ENCODE data around the gene ETV7. TPM values are rescaled to one million over a fixed set of nuclear protein-coding genes. Genes with fewer than 3 reads are reported as not detected.

The ETV7 gene
- total and polyA plus RNA-seq, 4 donors = 0.17 to 0.84 (median 0.36) TPM

DNA sequence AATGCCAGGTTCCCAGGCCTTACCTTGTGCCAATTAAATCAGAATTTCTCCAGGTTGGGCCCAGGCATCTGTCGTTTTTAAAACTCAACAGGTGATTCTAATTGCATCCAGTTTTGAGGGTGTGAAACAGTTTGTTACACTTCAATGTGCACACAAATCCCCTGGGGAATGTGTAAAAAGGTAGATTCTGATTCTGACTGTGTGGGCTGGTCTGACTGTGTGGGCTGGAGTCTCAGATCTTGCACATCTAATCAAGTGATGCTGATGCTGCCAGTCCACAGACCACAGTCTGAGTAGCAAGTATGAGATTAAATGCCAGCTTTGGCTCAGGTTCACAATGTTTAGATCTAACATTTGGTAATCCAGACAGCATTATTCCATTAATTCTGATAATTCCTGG lies 12.5 kb upstream of the ETV7 start:
- Histone ChIP-seq H3K36me3 (ENCODE audit: control insufficient read depth in 4 of 4, insufficient read depth in 3 of 4, low read depth in 1 of 4, low read length in 3 of 4) (no peaks in the 10 kb centered on the region), H3K4me1 (ENCODE audit: control insufficient read depth in 4 of 4, insufficient read depth in 4 of 4, low read length in 3 of 4) (no peaks in the 10 kb centered on the region), H3K9me3 (ENCODE audit: control insufficient read depth in 4 of 4, low read length in 3 of 4) (no peaks in the 10 kb centered on the region), H3K9ac (ENCODE audit: low read depth in 1 of 2, low read length in 2 of 2) (no peak overlapping the region), H3K27me3 (ENCODE audit: control insufficient read depth in 4 of 4, insufficient read depth in 4 of 4, low read length in 3 of 4) (no peaks in the 10 kb centered on the region), H3K4me3 (ENCODE audit: low read depth in 1 of 3, low read length in 3 of 3) (no peak overlapping the region), H3K27ac (ENCODE audit: low read depth in 1 of 2, low read length in 2 of 2) (no peak overlapping the region)
- 88% methylated on average over 1 of the region's 1 CpG for WGBS
- no peak for DNase-seq (ENCODE audit: low spot score)
- TF ChIP-seq JUND (IDR thresholded peaks at IDR 0.05) (no peak), EGR1 (IDR thresholded peaks at IDR 0.05; ENCODE audit: low read depth in 2 of 2) (no peak), GABPA (IDR thresholded peaks at IDR 0.05 in 1 of 2, conservative IDR thresholded peaks at IDR 0.05 in 1 of 2) (no peak)

DNA sequence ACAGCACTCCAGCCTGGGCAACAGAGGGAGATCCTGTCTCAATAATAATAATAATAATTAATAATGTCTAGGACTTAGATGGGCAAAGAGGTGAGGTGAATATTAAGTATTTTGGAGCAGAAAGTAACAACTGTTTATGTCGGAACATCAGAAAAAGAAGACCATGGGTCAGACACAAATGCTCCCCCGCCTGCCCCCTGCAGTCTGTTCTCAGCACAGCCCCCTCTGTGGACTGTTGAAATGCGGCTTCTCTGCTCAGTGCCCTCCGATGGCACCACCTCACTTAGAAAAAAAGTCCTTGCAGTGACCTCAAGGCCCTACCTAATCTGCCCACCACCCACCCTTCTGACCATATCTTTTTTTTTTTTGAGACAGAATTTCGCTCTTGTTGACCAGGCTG lies 5.2 kb upstream of the ETV7 start:
- Histone ChIP-seq H3K4me1 (ENCODE audit: control insufficient read depth in 4 of 4, insufficient read depth in 4 of 4, low read length in 3 of 4) (peaks cover 0 to 7% (median 3%) of the 10 kb centered on the region in 4 donors), H3K27ac (ENCODE audit: low read depth in 1 of 2, low read length in 2 of 2) (no peak overlapping the region), H3K4me3 (ENCODE audit: low read depth in 1 of 3, low read length in 3 of 3) (no peak overlapping the region), H3K9ac (ENCODE audit: low read depth in 1 of 2, low read length in 2 of 2) (no peak overlapping the region), H3K36me3 (ENCODE audit: control insufficient read depth in 4 of 4, insufficient read depth in 3 of 4, low read depth in 1 of 4, low read length in 3 of 4) (no peaks in the 10 kb centered on the region), H3K9me3 (ENCODE audit: control insufficient read depth in 4 of 4, low read length in 3 of 4) (no peaks in the 10 kb centered on the region), H3K27me3 (ENCODE audit: control insufficient read depth in 4 of 4, insufficient read depth in 4 of 4, low read length in 3 of 4) (no peaks in the 10 kb centered on the region)
- TF ChIP-seq, protein P1, sequence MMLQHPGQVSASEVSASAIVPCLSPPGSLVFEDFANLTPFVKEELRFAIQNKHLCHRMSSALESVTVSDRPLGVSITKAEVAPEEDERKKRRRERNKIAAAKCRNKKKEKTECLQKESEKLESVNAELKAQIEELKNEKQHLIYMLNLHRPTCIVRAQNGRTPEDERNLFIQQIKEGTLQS (IDR thresholded peaks at IDR 0.05) = no peak
- TF ChIP-seq FOXA2 (IDR thresholded peaks at IDR 0.05) = no peak
- TF ChIP-seq NR2F2 (IDR thresholded peaks at IDR 0.05) = no peak
- TF ChIP-seq, protein P2, sequence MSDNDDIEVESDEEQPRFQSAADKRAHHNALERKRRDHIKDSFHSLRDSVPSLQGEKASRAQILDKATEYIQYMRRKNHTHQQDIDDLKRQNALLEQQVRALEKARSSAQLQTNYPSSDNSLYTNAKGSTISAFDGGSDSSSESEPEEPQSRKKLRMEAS (IDR thresholded peaks at IDR 0.05) = no peak
- 97% methylated on average over 5 of the region's 5 CpGs for WGBS
- no peak for DNase-seq (ENCODE audit: low spot score)

DNA sequence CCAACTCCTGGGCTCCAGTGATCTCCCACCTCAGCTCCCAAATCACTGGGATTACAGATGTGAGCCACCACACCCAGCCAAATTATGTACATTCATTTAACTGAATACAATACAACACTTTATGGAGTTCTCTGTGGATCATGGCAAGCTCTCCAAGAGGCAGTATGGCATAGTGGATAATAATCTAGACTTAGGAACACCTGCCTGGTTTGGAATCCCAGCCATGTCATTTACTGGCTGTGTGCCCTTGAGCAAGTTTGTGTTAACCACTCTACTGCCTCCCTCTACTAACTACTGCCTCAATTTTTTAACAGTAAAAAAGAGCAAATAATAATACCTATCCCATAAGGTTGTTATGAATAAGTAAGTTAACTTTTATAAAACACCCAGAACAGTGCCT lies 1.9 kb upstream of the ETV7 start:
- no peak overlapping the region for H3K27ac ChIP-seq (ENCODE audit: low read depth in 1 of 2, low read length in 2 of 2)
- no peak overlapping the region for H3K9ac ChIP-seq (ENCODE audit: low read depth in 1 of 2, low read length in 2 of 2)
- H3K9me3 ChIP-seq (ENCODE audit: control insufficient read depth in 4 of 4, low read length in 3 of 4) = no peaks in the 10 kb centered on the region
- TF ChIP-seq, protein P3, sequence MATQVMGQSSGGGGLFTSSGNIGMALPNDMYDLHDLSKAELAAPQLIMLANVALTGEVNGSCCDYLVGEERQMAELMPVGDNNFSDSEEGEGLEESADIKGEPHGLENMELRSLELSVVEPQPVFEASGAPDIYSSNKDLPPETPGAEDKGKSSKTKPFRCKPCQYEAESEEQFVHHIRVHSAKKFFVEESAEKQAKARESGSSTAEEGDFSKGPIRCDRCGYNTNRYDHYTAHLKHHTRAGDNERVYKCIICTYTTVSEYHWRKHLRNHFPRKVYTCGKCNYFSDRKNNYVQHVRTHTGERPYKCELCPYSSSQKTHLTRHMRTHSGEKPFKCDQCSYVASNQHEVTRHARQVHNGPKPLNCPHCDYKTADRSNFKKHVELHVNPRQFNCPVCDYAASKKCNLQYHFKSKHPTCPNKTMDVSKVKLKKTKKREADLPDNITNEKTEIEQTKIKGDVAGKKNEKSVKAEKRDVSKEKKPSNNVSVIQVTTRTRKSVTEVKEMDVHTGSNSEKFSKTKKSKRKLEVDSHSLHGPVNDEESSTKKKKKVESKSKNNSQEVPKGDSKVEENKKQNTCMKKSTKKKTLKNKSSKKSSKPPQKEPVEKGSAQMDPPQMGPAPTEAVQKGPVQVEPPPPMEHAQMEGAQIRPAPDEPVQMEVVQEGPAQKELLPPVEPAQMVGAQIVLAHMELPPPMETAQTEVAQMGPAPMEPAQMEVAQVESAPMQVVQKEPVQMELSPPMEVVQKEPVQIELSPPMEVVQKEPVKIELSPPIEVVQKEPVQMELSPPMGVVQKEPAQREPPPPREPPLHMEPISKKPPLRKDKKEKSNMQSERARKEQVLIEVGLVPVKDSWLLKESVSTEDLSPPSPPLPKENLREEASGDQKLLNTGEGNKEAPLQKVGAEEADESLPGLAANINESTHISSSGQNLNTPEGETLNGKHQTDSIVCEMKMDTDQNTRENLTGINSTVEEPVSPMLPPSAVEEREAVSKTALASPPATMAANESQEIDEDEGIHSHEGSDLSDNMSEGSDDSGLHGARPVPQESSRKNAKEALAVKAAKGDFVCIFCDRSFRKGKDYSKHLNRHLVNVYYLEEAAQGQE (IDR thresholded peaks at IDR 0.05) = no peak
- TF ChIP-seq GABPA (IDR thresholded peaks at IDR 0.05 in 1 of 2, conservative IDR thresholded peaks at IDR 0.05 in 1 of 2) (no peak), TAF1 (conservative IDR thresholded peaks at IDR 0.05) (no peak), EGR1 (IDR thresholded peaks at IDR 0.05; ENCODE audit: low read depth in 2 of 2) (no peak), HNF4A (conservative IDR thresholded peaks at IDR 0.05) (no peak), FOXA2 (IDR thresholded peaks at IDR 0.05) (no peak), RAD21 (IDR thresholded peaks at IDR 0.05) (no peak), JUND (IDR thresholded peaks at IDR 0.05) (no peak), YY1 (IDR thresholded peaks at IDR 0.05) (no peak), SP1 (IDR thresholded peaks at IDR 0.05) (no peak), HNF4G (IDR thresholded peaks at IDR 0.05) (no peak), FOXA1 (IDR thresholded peaks at IDR 0.05) (no peak), NR2F2 (IDR thresholded peaks at IDR 0.05) (no peak)
- TF ChIP-seq, protein P1 (IDR thresholded peaks at IDR 0.05) = no peak
- TF ChIP-seq, protein P2 (IDR thresholded peaks at IDR 0.05) = no peak
- TF ChIP-seq, protein P4, sequence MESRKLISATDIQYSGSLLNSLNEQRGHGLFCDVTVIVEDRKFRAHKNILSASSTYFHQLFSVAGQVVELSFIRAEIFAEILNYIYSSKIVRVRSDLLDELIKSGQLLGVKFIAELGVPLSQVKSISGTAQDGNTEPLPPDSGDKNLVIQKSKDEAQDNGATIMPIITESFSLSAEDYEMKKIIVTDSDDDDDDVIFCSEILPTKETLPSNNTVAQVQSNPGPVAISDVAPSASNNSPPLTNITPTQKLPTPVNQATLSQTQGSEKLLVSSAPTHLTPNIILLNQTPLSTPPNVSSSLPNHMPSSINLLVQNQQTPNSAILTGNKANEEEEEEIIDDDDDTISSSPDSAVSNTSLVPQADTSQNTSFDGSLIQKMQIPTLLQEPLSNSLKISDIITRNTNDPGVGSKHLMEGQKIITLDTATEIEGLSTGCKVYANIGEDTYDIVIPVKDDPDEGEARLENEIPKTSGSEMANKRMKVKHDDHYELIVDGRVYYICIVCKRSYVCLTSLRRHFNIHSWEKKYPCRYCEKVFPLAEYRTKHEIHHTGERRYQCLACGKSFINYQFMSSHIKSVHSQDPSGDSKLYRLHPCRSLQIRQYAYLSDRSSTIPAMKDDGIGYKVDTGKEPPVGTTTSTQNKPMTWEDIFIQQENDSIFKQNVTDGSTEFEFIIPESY (IDR thresholded peaks at IDR 0.05) = no peak
- TF ChIP-seq, protein P5, sequence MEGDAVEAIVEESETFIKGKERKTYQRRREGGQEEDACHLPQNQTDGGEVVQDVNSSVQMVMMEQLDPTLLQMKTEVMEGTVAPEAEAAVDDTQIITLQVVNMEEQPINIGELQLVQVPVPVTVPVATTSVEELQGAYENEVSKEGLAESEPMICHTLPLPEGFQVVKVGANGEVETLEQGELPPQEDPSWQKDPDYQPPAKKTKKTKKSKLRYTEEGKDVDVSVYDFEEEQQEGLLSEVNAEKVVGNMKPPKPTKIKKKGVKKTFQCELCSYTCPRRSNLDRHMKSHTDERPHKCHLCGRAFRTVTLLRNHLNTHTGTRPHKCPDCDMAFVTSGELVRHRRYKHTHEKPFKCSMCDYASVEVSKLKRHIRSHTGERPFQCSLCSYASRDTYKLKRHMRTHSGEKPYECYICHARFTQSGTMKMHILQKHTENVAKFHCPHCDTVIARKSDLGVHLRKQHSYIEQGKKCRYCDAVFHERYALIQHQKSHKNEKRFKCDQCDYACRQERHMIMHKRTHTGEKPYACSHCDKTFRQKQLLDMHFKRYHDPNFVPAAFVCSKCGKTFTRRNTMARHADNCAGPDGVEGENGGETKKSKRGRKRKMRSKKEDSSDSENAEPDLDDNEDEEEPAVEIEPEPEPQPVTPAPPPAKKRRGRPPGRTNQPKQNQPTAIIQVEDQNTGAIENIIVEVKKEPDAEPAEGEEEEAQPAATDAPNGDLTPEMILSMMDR (IDR thresholded peaks at IDR 0.05; ENCODE audit: low read depth, low read length, missing input control) = no peak
- no peak overlapping the region for H3K4me3 ChIP-seq (ENCODE audit: low read depth in 1 of 3, low read length in 3 of 3)
- no peaks in the 10 kb centered on the region for H3K27me3 ChIP-seq (ENCODE audit: control insufficient read depth in 4 of 4, insufficient read depth in 4 of 4, low read length in 3 of 4)
- no peak for DNase-seq (ENCODE audit: low spot score)
- no peaks in the 10 kb centered on the region for H3K36me3 ChIP-seq (ENCODE audit: control insufficient read depth in 4 of 4, insufficient read depth in 3 of 4, low read depth in 1 of 4, low read length in 3 of 4)
- H3K4me1 ChIP-seq (ENCODE audit: control insufficient read depth in 4 of 4, insufficient read depth in 4 of 4, low read length in 3 of 4) = peaks cover 0 to 20% (median 11%) of the 10 kb centered on the region in 4 donors

Measured in liver (tissue), 9 donors.